HEK293 (cell line): ENCODE data around the gene CPA2.

Source experiments
- CTCF ChIA-PET: fragments of 350-600 bp; formaldehyde crosslinking; extraction: SDS; loops from one replicate; lab custom pipeline; 2021; ENCODE audit warnings: antibody characterized with exemption; lab: Yijun Ruan, JAX
- POLR2A ChIA-PET: fragments of 300-600 bp; formaldehyde crosslinking; extraction: SDS; loops from one replicate; lab custom pipeline; 2020; ENCODE audit warnings: antibody characterized with exemption, inconsistent platforms; lab: Yijun Ruan, JAX
- H3K27ac ChIP-seq: fragments of 200-500 bp; sonication (Bioruptor generic); 2 replicates; pipeline ENCODE4 v1.5.1; 2014; ENCODE audit warnings: low read depth, low read length, control low read depth, inconsistent platforms; ENCODE audit errors: extremely low read depth
- H3K36me3 ChIP-seq, 2 experiments: fragments of 200-500 bp in 1 of 2; sonication (Bioruptor generic) in 1 of 2; 1 replicate in 1 of 2; 2 replicates in 1 of 2; pipeline ENCODE4 v1.5.1; 2014 to 2017; ENCODE audit warnings: inconsistent platforms in 2 of 2, low read length in 2 of 2; ENCODE audit not compliant: control insufficient read depth in 2 of 2, insufficient read depth in 1 of 2
- H3K4me1 ChIP-seq: fragments of 200-500 bp; sonication (Bioruptor generic); 2 replicates; pipeline ENCODE4 v1.5.1; 2014; ENCODE audit warnings: mild to moderate bottlenecking, low read length, inconsistent platforms; ENCODE audit not compliant: control insufficient read depth, insufficient read depth
- H3K4me3 ChIP-seq: 2 replicates; pipeline ENCODE4 v1.5.1; 2011; ENCODE audit warnings: low read depth, mild to moderate bottlenecking, control low read depth, low read length, moderate library complexity
- H3K9me3 ChIP-seq: fragments of 200-500 bp; sonication (Bioruptor generic); 2 replicates; pipeline ENCODE4 v1.5.1; 2014; ENCODE audit warnings: low read depth, low read length, inconsistent platforms; ENCODE audit not compliant: control insufficient read depth, insufficient read depth
- GLIS2 ChIP-seq: fragments of 450-650 bp; formaldehyde crosslinking; IDR thresholded peaks from 2 replicates; pipeline ENCODE4 v1.5.1; 2016; ENCODE audit warnings: missing biosample characterization, missing genetic modification characterization
- HIC1 ChIP-seq: fragments of 450-650 bp; formaldehyde crosslinking; IDR thresholded peaks from 2 replicates; pipeline ENCODE4 v1.5.1; 2016; ENCODE audit warnings: missing biosample characterization, missing genetic modification characterization
- HOXC10 ChIP-seq: sonication (generic); formaldehyde crosslinking; IDR thresholded peaks from 2 replicates; pipeline ENCODE4 v1.8.1; 2023; ENCODE audit warnings: mild to moderate bottlenecking, missing genetic modification reagents
- PRDM2 ChIP-seq: fragments of 450-650 bp; formaldehyde crosslinking; IDR thresholded peaks from 2 replicates; pipeline ENCODE4 v1.5.1; 2016; ENCODE audit warnings: missing biosample characterization, missing genetic modification characterization, borderline replicate concordance
- SCRT2 ChIP-seq: fragments of 450-650 bp; formaldehyde crosslinking; IDR thresholded peaks from 2 replicates; pipeline ENCODE4 v1.5.1; 2016; ENCODE audit warnings: missing biosample characterization, missing genetic modification characterization
- SP2 ChIP-seq: fragments of 450-650 bp; formaldehyde crosslinking; IDR thresholded peaks from 2 replicates; pipeline ENCODE4 v1.5.1; 2016; ENCODE audit warnings: missing biosample characterization, missing genetic modification characterization
- ZBTB11 ChIP-seq: fragments of 450-650 bp; formaldehyde crosslinking; conservative IDR thresholded peaks from 2 replicates; pipeline ENCODE4 v1.5.1; 2016; ENCODE audit warnings: low read depth, missing biosample characterization, missing genetic modification characterization
- ZNF132 ChIP-seq: fragments of 450-650 bp; formaldehyde crosslinking; IDR thresholded peaks from 2 replicates; pipeline ENCODE4 v1.5.1; 2017; ENCODE audit warnings: missing biosample characterization, missing genetic modification characterization, borderline replicate concordance
- ZNF214 ChIP-seq: fragments of 450-650 bp; formaldehyde crosslinking; IDR thresholded peaks from 2 replicates; pipeline ENCODE4 v1.5.1; 2017; ENCODE audit warnings: missing biosample characterization, mild to moderate bottlenecking, missing genetic modification characterization, borderline replicate concordance
- ZNF24 ChIP-seq: fragments of 450-650 bp; formaldehyde crosslinking; IDR thresholded peaks from 2 replicates; pipeline ENCODE4 v1.5.1; 2016; ENCODE audit warnings: missing biosample characterization, missing genetic modification characterization
- ZNF266 ChIP-seq: fragments of 450-650 bp; formaldehyde crosslinking; IDR thresholded peaks from 2 replicates; pipeline ENCODE4 v1.5.1; 2016; ENCODE audit warnings: missing biosample characterization, missing genetic modification characterization, low read depth
- ZNF416 ChIP-seq: fragments of 450-650 bp; formaldehyde crosslinking; IDR thresholded peaks from 2 replicates; pipeline ENCODE4 v1.5.1; 2016; ENCODE audit warnings: missing biosample characterization, missing genetic modification characterization
- ZNF488 ChIP-seq: fragments of 450-650 bp; formaldehyde crosslinking; IDR thresholded peaks from 2 replicates; pipeline ENCODE4 v1.5.1; 2016; ENCODE audit warnings: missing biosample characterization, missing genetic modification characterization
- ZNF580 ChIP-seq: fragments of 450-650 bp; formaldehyde crosslinking; IDR thresholded peaks from 2 replicates; pipeline ENCODE4 v1.5.1; 2016; ENCODE audit warnings: missing biosample characterization, missing genetic modification characterization
- ZNF585B ChIP-seq: fragments of 450-650 bp; formaldehyde crosslinking; IDR thresholded peaks from 2 replicates; pipeline ENCODE4 v1.5.1; 2016; ENCODE audit warnings: missing biosample characterization, missing genetic modification characterization
- ZNF623 ChIP-seq: fragments of 450-650 bp; formaldehyde crosslinking; IDR thresholded peaks from 2 replicates; pipeline ENCODE4 v1.5.1; 2016; ENCODE audit warnings: missing biosample characterization, missing genetic modification characterization
- ZNF645 ChIP-seq: fragments of 450-650 bp; formaldehyde crosslinking; IDR thresholded peaks from 2 replicates; pipeline ENCODE4; 2016; ENCODE audit warnings: missing biosample characterization, missing genetic modification characterization
- ZNF664 ChIP-seq: fragments of 450-650 bp; formaldehyde crosslinking; IDR thresholded peaks from 2 replicates; pipeline ENCODE4 v1.5.1; 2016; ENCODE audit warnings: missing biosample characterization, missing genetic modification characterization

The CPA2 gene

GRCh38 chr7:130275826-130276297, 9.2 kb downstream of the CPA2 start:
- CTCF ChIA-PET = interaction anchor here (0.6 kb wide), 1 partner anchor 678 kb away, joined by 3 read pairs; no protein-coding TSS in a partner anchor
- no peaks in the 10 kb centered on the region for H3K36me3 ChIP-seq
- POLR2A ChIA-PET = no interaction called here
- TF ChIP-seq ZNF585B (tag by site-specific recombination) = no peak
- TF ChIP-seq ZNF416 (tag by site-specific recombination) = no peak
- no peak for TF ChIP-seq GLIS2 (tag by site-specific recombination)
- no peak for TF ChIP-seq ZNF645 (tag by site-specific recombination)
- no peak for TF ChIP-seq ZBTB11 (tag by site-specific recombination)
- H3K27ac ChIP-seq = no peak overlapping the region
- H3K4me1 ChIP-seq = no peaks in the 10 kb centered on the region
- H3K9me3 ChIP-seq = no peaks in the 10 kb centered on the region
- no peak overlapping the region for H3K4me3 ChIP-seq

- no peaks in the 10 kb centered on the region for H3K9me3 ChIP-seq
- POLR2A ChIA-PET = no interaction called here
- no peak overlapping the region for H3K4me3 ChIP-seq
- no peak overlapping the region for H3K27ac ChIP-seq
- CTCF ChIA-PET = interaction anchor here (0.5 to 1.9 kb wide), 7 partner anchors 11 to 423 kb away, joined by 3 to 5 read pairs (median 3); partner anchors contain the start of genes CEP41 and TMEM209
- H3K36me3 ChIP-seq = no peaks in the 10 kb centered on the region
- no peaks in the 10 kb centered on the region for H3K4me1 ChIP-seq
- TF ChIP-seq ZNF214 (tag by site-specific recombination) = no peak
- TF ChIP-seq ZNF623 (tag by site-specific recombination) = no peak
- no peak for TF ChIP-seq HOXC10 (CRISPR knock-in tag)
- no peak for TF ChIP-seq ZNF24 (tag by site-specific recombination)
- TF ChIP-seq SP2 (tag by site-specific recombination) = no peak
- TF ChIP-seq HIC1 = no peak
- TF ChIP-seq ZNF266 (tag by site-specific recombination) = no peak
- no peak for TF ChIP-seq ZNF580 (tag by site-specific recombination)
- TF ChIP-seq ZNF664 (tag by site-specific recombination) = no peak
- TF ChIP-seq PRDM2 (tag by site-specific recombination) = no peak
- TF ChIP-seq ZNF132 = no peak
- TF ChIP-seq SCRT2 (tag by site-specific recombination) = no peak
- TF ChIP-seq ZNF488 (tag by site-specific recombination) = no peak
Measured at GRCh38 chr7:130276796-130277762, 10.4 kb downstream of the CPA2 start.
